Regular cardiac myocyte (primary cell): ENCODE results near the gene NRP2. TPM values are rescaled to one million over a fixed set of nuclear protein-coding genes. Genes with fewer than 3 reads are reported as not detected.

Source experiments
- total RNA-seq: library from RNA; depleted of rRNA; stranded (reverse); fragments of >200 nt; gene quantifications from 2 replicates; pipeline ENCODE4 v1.2.3, GENCODE V29; 2014

Gene NRP2
- total RNA-seq = 9.2 and 24.8 TPM in 2 replicates

GRCh38 chr2:205682239-205682970, at the start of gene NRP2:
TSS of gene NRP2 (plus strand) at chr2:205682501. CDS start at chr2:205683291, 790 bp downstream.

